Sigmoid colon (tissue), 4 donors: ENCODE data around the gene INO80B.
"Not testable (repeated sequence)": the region's sequence is repeated elsewhere in the genome, so short reads cannot be mapped to it uniquely, and the experiment has no call there.

Source experiments
- POLR2A ChIP-seq, 2 donors: fragments of 450-650 bp; IDR thresholded peaks; one replicate each; pipeline ENCODE4 v1.6.1; 2016; ENCODE audit warnings: antibody characterized with exemption in 2 of 2, mild to moderate bottlenecking in 2 of 2, moderate library complexity in 2 of 2
- POLR2AphosphoS5 ChIP-seq, 4 donors: sonication (generic); formaldehyde crosslinking; IDR thresholded peaks; one replicate each; pipeline ENCODE4 v1.6.1; 2017; ENCODE audit warnings: antibody characterized with exemption in 4 of 4
- TF ChIP-seq, protein P1 (sequence below), 4 experiments: fragments of 450-650 bp in 3 of 4; fragments of 200-600 bp in 1 of 4; IDR thresholded peaks; one replicate each; pipeline ENCODE4 v1.5.1; 2016 to 2019; ENCODE audit warnings: antibody characterized with exemption in 4 of 4, mild to moderate bottlenecking in 3 of 4, moderate library complexity in 2 of 4

GRCh38 chr2:74470742-74471141 is 15.9 kb downstream of the INO80B start:
- not testable (repeated sequence) for TF ChIP-seq POLR2A, POLR2AphosphoS5 (IDR thresholded peaks at IDR 0.05)
- TF ChIP-seq, protein P1, sequence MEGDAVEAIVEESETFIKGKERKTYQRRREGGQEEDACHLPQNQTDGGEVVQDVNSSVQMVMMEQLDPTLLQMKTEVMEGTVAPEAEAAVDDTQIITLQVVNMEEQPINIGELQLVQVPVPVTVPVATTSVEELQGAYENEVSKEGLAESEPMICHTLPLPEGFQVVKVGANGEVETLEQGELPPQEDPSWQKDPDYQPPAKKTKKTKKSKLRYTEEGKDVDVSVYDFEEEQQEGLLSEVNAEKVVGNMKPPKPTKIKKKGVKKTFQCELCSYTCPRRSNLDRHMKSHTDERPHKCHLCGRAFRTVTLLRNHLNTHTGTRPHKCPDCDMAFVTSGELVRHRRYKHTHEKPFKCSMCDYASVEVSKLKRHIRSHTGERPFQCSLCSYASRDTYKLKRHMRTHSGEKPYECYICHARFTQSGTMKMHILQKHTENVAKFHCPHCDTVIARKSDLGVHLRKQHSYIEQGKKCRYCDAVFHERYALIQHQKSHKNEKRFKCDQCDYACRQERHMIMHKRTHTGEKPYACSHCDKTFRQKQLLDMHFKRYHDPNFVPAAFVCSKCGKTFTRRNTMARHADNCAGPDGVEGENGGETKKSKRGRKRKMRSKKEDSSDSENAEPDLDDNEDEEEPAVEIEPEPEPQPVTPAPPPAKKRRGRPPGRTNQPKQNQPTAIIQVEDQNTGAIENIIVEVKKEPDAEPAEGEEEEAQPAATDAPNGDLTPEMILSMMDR (IDR thresholded peaks at IDR 0.05), result not testable (repeated sequence)
